ENCODE data around the gene MYO6. TPM values are rescaled to one million over a fixed set of nuclear protein-coding genes. Genes with fewer than 3 reads are reported as not detected.

Gene MYO6
- total RNA-seq, 1 donor from 2014 or later: 20.4 TPM

GRCh38 chr6:75943381-75943780 is 194.3 kb downstream of the MYO6 start:
- no peak for DNase-seq (ENCODE audit: extremely low spot score in 2 of 2)
- Histone ChIP-seq H3K4me1 (no peaks in the 10 kb centered on the region), H3K27ac (no peak overlapping the region), H3K36me3 (no peaks in the 10 kb centered on the region), H3K4me3 (no peak overlapping the region), H3K9me3 (no peaks in the 10 kb centered on the region), H3K27me3 (no peaks in the 10 kb centered on the region)
- intact Hi-C loops (cut with DNase I): no loop called here
- TF ChIP-seq POLR2A (IDR thresholded peaks at IDR 0.05) (no peak), CTCF (IDR thresholded peaks at IDR 0.05) (no peak), POLR2AphosphoS5 (IDR thresholded peaks at IDR 0.05; ENCODE audit: insufficient read depth in 1 of 2, low read depth in 1 of 2) (no peak)

- H3K27ac ChIP-seq: no peak overlapping the region
- intact Hi-C loops (cut with DNase I): no loop called here
- no peaks in the 10 kb centered on the region for H3K9me3 ChIP-seq
- no peaks in the 10 kb centered on the region for H3K36me3 ChIP-seq
- H3K4me1 ChIP-seq: no peaks in the 10 kb centered on the region
- no peaks in the 10 kb centered on the region for H3K27me3 ChIP-seq
- no peak for DNase-seq (ENCODE audit: extremely low spot score in 2 of 2)
- TF ChIP-seq POLR2AphosphoS5 (IDR thresholded peaks at IDR 0.05; ENCODE audit: insufficient read depth in 1 of 2, low read depth in 1 of 2) (no peak), POLR2A (IDR thresholded peaks at IDR 0.05) (no peak), CTCF (IDR thresholded peaks at IDR 0.05) (no peak)
- H3K4me3 ChIP-seq: no peak overlapping the region
Measured at GRCh38 chr6:75946146-75946831, 197.2 kb downstream of the MYO6 start.

- Histone ChIP-seq H3K4me3 (no peak overlapping the region), H3K27me3 (no peaks in the 10 kb centered on the region), H3K27ac (no peak overlapping the region), H3K4me1 (no peaks in the 10 kb centered on the region), H3K36me3 (no peaks in the 10 kb centered on the region), H3K9me3 (no peaks in the 10 kb centered on the region)
- no peak for DNase-seq (ENCODE audit: extremely low spot score in 2 of 2)
- no peak for TF ChIP-seq POLR2A (IDR thresholded peaks at IDR 0.05)
- TF ChIP-seq CTCF (IDR thresholded peaks at IDR 0.05): no peak
- TF ChIP-seq POLR2AphosphoS5 (IDR thresholded peaks at IDR 0.05; ENCODE audit: insufficient read depth in 1 of 2, low read depth in 1 of 2): no peak
- intact Hi-C loops (cut with DNase I): no loop called here
Measured at GRCh38 chr6:75947935-75948334, 198.9 kb downstream of the MYO6 start.

- H3K36me3 ChIP-seq: no peaks in the 10 kb centered on the region
- DNase-seq (ENCODE audit: extremely low spot score in 2 of 2): no peak
- no peaks in the 10 kb centered on the region for H3K27me3 ChIP-seq
- H3K4me1 ChIP-seq: no peaks in the 10 kb centered on the region
- H3K4me3 ChIP-seq: no peak overlapping the region
- intact Hi-C loops (cut with DNase I): no loop called here
- no peaks in the 10 kb centered on the region for H3K9me3 ChIP-seq
- TF ChIP-seq POLR2AphosphoS5 (IDR thresholded peaks at IDR 0.05; ENCODE audit: insufficient read depth in 1 of 2, low read depth in 1 of 2): no peak
- no peak for TF ChIP-seq POLR2A (IDR thresholded peaks at IDR 0.05)
- TF ChIP-seq CTCF (IDR thresholded peaks at IDR 0.05): no peak
- no peak overlapping the region for H3K27ac ChIP-seq
Measured at GRCh38 chr6:75952128-75952527, 203.1 kb downstream of the MYO6 start.

- no peak for DNase-seq (ENCODE audit: extremely low spot score in 2 of 2)
- Histone ChIP-seq H3K4me1 (no peaks in the 10 kb centered on the region), H3K27me3 (no peaks in the 10 kb centered on the region), H3K27ac (no peak overlapping the region), H3K4me3 (no peak overlapping the region), H3K36me3 (no peaks in the 10 kb centered on the region), H3K9me3 (no peaks in the 10 kb centered on the region)
- no peak for TF ChIP-seq CTCF (IDR thresholded peaks at IDR 0.05)
- TF ChIP-seq POLR2A (IDR thresholded peaks at IDR 0.05): no peak
- no peak for TF ChIP-seq POLR2AphosphoS5 (IDR thresholded peaks at IDR 0.05; ENCODE audit: insufficient read depth in 1 of 2, low read depth in 1 of 2)
- intact Hi-C loops (cut with DNase I): no loop called here
Measured at GRCh38 chr6:75963569-75963968, 214.5 kb downstream of the MYO6 start.
